ENCODE results near the gene MPPED1.

MPPED1 gene

GRCh38 chr22:43478621-43479300, 66.9 kb downstream of the MPPED1 start:
- DNase-seq = no peak

GRCh38 chr22:43479301-43479950, 67.6 kb downstream of the MPPED1 start:
- no peak for DNase-seq

- no peak for DNase-seq
Measured at GRCh38 chr22:43479962-43480361, 68.1 kb downstream of the MPPED1 start.

GRCh38 chr22:43481568-43482317, 69.9 kb downstream of the MPPED1 start:
- peak; percentile 28 for DNase-seq

GRCh38 chr22:43482318-43482625, 70.5 kb downstream of the MPPED1 start:
- DNase-seq = no peak

GRCh38 chr22:43483266-43483665, 71.5 kb downstream of the MPPED1 start:
- DNase-seq = no peak

GRCh38 chr22:43483669-43484068, 71.9 kb downstream of the MPPED1 start:
- no peak for DNase-seq

GRCh38 chr22:43484227-43484626, 72.4 kb downstream of the MPPED1 start:
- no peak for DNase-seq

- no peak for DNase-seq
Measured at GRCh38 chr22:43485502-43486089, 73.8 kb downstream of the MPPED1 start.

- DNase-seq = no peak
Measured at GRCh38 chr22:43487311-43488030, 75.7 kb downstream of the MPPED1 start.

- no peak for DNase-seq
Measured at GRCh38 chr22:43488031-43488866, 76.4 kb downstream of the MPPED1 start.

- no peak for DNase-seq
Measured at GRCh38 chr22:43488937-43489336, 77.1 kb downstream of the MPPED1 start.

- no peak for DNase-seq
Measured at GRCh38 chr22:43490311-43490710, 78.5 kb downstream of the MPPED1 start.

GRCh38 chr22:43491177-43491576, 79.4 kb downstream of the MPPED1 start:
- DNase-seq = no peak

GRCh38 chr22:43491737-43492136, 79.9 kb downstream of the MPPED1 start:
- DNase-seq = no peak

GRCh38 chr22:43493297-43493696, 81.5 kb downstream of the MPPED1 start:
- DNase-seq = no peak

- no peak for DNase-seq
Measured at GRCh38 chr22:43497956-43498855, 86.4 kb downstream of the MPPED1 start.

- DNase-seq = no peak
Measured at GRCh38 chr22:43498856-43499253, 87.0 kb downstream of the MPPED1 start.

- DNase-seq = no peak
Measured at GRCh38 chr22:43500792-43501785, 89.3 kb downstream of the MPPED1 start.

- no peak for DNase-seq
Measured at GRCh38 chr22:43501878-43502277, 90.1 kb downstream of the MPPED1 start.

All from NCI-H1436 (cell line).